Keratinocyte (primary cell): ENCODE measurements around the gene PPP1R2. TPM values are rescaled to one million over a fixed set of nuclear protein-coding genes. Genes with fewer than 3 reads are reported as not detected.

Experiments
- DNase-seq: peaks from one replicate; pipeline ENCODE4 v3.0.0-alpha.2; 2011; ENCODE audit warnings: low read depth, missing footprints, low spot score
- FAIRE-seq: peaks from 2 replicates; lab custom pipeline; 2011; peaks lifted over from hg19 to GRCh38; lab: Jason Lieb, UNC
- H2AFZ ChIP-seq: 2 replicates; pipeline ENCODE4 v1.6.0; 2012; ENCODE audit warnings: low read length, control low read depth, inconsistent platforms; ENCODE audit not compliant: control insufficient read depth
- H3K27ac ChIP-seq: 2 replicates; pipeline ENCODE4 v1.5.1; 2011; ENCODE audit warnings: low read length; ENCODE audit not compliant: control insufficient read depth, insufficient read depth
- H3K27me3 ChIP-seq: 3 replicates; pipeline ENCODE4 v1.6.0; 2011; ENCODE audit warnings: low read length; ENCODE audit not compliant: control insufficient read depth, insufficient read depth; ENCODE audit errors: extremely low read depth
- H3K36me3 ChIP-seq, 2 experiments: 2 replicates in 1 of 2; 3 replicates in 1 of 2; pipeline ENCODE4 v1.5.1; 2011; ENCODE audit warnings: low read length in 2 of 2, mild to moderate bottlenecking in 1 of 2; ENCODE audit not compliant: control insufficient read depth in 2 of 2, insufficient read depth in 2 of 2; ENCODE audit errors: extremely low read depth in 1 of 2
- H3K4me1 ChIP-seq: 3 replicates; pipeline ENCODE4 v1.5.1; 2011; ENCODE audit warnings: low read length; ENCODE audit not compliant: control insufficient read depth, insufficient read depth; ENCODE audit errors: extremely low read depth
- H3K4me2 ChIP-seq: 3 replicates; pipeline ENCODE4 v1.6.0; 2011; ENCODE audit warnings: low read depth, low read length; ENCODE audit not compliant: control insufficient read depth, insufficient read depth; ENCODE audit errors: extremely low read depth
- H3K4me3 ChIP-seq, 3 experiments: fragments of 200-600 bp in 1 of 3; sonication (generic) in 1 of 3; 2 replicates in 2 of 3; 3 replicates in 1 of 3; pipeline ENCODE4 v1.5.1; 2011 to 2016; ENCODE audit warnings: low read length in 3 of 3, mild to moderate bottlenecking in 3 of 3, control low read depth in 2 of 3, inconsistent platforms in 1 of 3, low read depth in 1 of 3, mixed read lengths in 1 of 3, mixed run types in 1 of 3, moderate library complexity in 1 of 3; ENCODE audit not compliant: control insufficient read depth in 2 of 3, insufficient read depth in 2 of 3; ENCODE audit errors: extremely low read depth in 1 of 3
- H3K79me2 ChIP-seq: 2 replicates; pipeline ENCODE4 v1.6.0; 2012; ENCODE audit warnings: low read length; ENCODE audit not compliant: control insufficient read depth, insufficient read depth
- H3K9ac ChIP-seq: 3 replicates; pipeline ENCODE4 v1.6.0; 2011; ENCODE audit warnings: low read length; ENCODE audit not compliant: control insufficient read depth, insufficient read depth; ENCODE audit errors: extremely low read depth
- H3K9me1 ChIP-seq: 3 replicates; pipeline ENCODE4 v1.6.0; 2011; ENCODE audit warnings: low read length; ENCODE audit not compliant: control insufficient read depth, insufficient read depth; ENCODE audit errors: extremely low read depth
- H3K9me3 ChIP-seq: 2 replicates; pipeline ENCODE4 v1.5.1; 2012; ENCODE audit warnings: low read depth, low read length; ENCODE audit not compliant: control insufficient read depth
- H4K20me1 ChIP-seq: 3 replicates; pipeline ENCODE4 v1.6.0; 2011; ENCODE audit warnings: low read length; ENCODE audit not compliant: control insufficient read depth, insufficient read depth; ENCODE audit errors: extremely low read depth
- EZH2 ChIP-seq: IDR thresholded peaks from one replicate; pipeline ENCODE4 v1.6.1; 2012; ENCODE audit warnings: inconsistent platforms, mild to moderate bottlenecking, low read length, moderate library complexity
- dilution Hi-C: fragments of 300-500 bp; cut with MboI; formaldehyde crosslinking; loops from one replicate; pipeline ENCODE4 v1.7.0; 2020; ENCODE audit warnings: low sequenced_read_pairs; ENCODE audit not compliant: extremely low pct_ligation_motif_present
- polyA plus RNA-seq, 5 experiments: library from polyadenylated mRNA; depleted of rRNA in 3 of 5; stranded (reverse) in 3 of 5; stranded (forward) in 1 of 5; unstranded in 1 of 5; fragments of >200 nt; gene quantifications; 1 replicate in 1 of 5; 2 replicates in 3 of 5; 3 replicates in 1 of 5; pipeline versions ENCODE4 v1.2.1 to v1.2.3, GENCODE V29; 2011 to 2012; ENCODE audit warnings: missing spikeins in 2 of 5, low read depth in 1 of 5, low replicate concordance in 1 of 5
- TF ChIP-seq, protein P1 (sequence below), 3 experiments: IDR thresholded peaks in 1 of 3; conservative IDR thresholded peaks in 1 of 3; optimal IDR thresholded peaks in 1 of 3; 2 replicates in 2 of 3; 3 replicates in 1 of 3; pipeline versions ENCODE3 to v1.5.1; 2011; ENCODE audit warnings: low read length in 3 of 3, mild to moderate bottlenecking in 3 of 3, moderate library complexity in 2 of 3, control low read depth in 1 of 3, inconsistent platforms in 1 of 3; ENCODE audit not compliant: insufficient read depth in 2 of 3; ENCODE audit errors: extremely low read depth in 1 of 3

PPP1R2 gene
- polyA plus RNA-seq, 1 donor (not counting 4 experiments of a cell fraction or from before 2014, with no cell fraction given), result 43.2 TPM

DNA sequence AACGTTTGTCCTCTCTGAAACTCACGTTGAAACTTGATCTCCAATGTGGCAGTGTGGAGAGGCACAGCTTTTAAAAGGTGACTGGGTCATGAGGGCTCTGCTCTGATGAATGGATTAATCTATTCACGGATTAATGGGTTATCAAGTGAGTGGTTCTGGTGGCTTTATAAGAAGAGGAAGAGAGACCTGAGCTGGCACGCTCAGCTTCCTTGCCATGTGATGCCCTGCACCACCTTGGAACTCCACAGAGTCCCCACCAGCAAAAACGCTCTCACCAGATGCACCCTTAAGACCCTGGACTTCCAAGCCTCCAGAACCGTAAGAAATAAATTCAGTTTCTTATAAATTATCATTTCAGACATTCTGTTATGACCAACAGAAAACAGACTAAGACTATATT is 2.6 kb downstream of the PPP1R2 start:
- no peaks in the 10 kb centered on the region for H3K9me3 ChIP-seq
- peaks cover 12% of the 10 kb centered on the region for H3K4me1 ChIP-seq
- peak overlapping the region; percentile 76 for H3K4me2 ChIP-seq
- no peak overlapping the region for H3K27ac ChIP-seq
- H3K36me3 ChIP-seq, result no peaks in the 10 kb centered on the region
- H3K9me1 ChIP-seq, result no peaks in the 10 kb centered on the region
- FAIRE-seq, result no peak
- dilution Hi-C loops, result no loop called here
- no peak overlapping the region for H2AFZ ChIP-seq
- no peak for DNase-seq
- H3K9ac ChIP-seq, result no peak overlapping the region
- H3K4me3 ChIP-seq, result no peak overlapping the region
- peaks cover 4% of the 10 kb centered on the region for H4K20me1 ChIP-seq
- H3K27me3 ChIP-seq, result no peaks in the 10 kb centered on the region
- TF ChIP-seq, protein P1, sequence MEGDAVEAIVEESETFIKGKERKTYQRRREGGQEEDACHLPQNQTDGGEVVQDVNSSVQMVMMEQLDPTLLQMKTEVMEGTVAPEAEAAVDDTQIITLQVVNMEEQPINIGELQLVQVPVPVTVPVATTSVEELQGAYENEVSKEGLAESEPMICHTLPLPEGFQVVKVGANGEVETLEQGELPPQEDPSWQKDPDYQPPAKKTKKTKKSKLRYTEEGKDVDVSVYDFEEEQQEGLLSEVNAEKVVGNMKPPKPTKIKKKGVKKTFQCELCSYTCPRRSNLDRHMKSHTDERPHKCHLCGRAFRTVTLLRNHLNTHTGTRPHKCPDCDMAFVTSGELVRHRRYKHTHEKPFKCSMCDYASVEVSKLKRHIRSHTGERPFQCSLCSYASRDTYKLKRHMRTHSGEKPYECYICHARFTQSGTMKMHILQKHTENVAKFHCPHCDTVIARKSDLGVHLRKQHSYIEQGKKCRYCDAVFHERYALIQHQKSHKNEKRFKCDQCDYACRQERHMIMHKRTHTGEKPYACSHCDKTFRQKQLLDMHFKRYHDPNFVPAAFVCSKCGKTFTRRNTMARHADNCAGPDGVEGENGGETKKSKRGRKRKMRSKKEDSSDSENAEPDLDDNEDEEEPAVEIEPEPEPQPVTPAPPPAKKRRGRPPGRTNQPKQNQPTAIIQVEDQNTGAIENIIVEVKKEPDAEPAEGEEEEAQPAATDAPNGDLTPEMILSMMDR (optimal IDR thresholded peaks at IDR 0.05 in 1 of 3, IDR thresholded peaks at IDR 0.05 in 1 of 3, conservative IDR thresholded peaks at IDR 0.05 in 1 of 3; ENCODE audit: extremely low read depth in 1 of 3, insufficient read depth in 2 of 3, low read length in 3 of 3), result no peak
- TF ChIP-seq EZH2, result no peak
- peaks cover 55% of the 10 kb centered on the region for H3K79me2 ChIP-seq

DNA sequence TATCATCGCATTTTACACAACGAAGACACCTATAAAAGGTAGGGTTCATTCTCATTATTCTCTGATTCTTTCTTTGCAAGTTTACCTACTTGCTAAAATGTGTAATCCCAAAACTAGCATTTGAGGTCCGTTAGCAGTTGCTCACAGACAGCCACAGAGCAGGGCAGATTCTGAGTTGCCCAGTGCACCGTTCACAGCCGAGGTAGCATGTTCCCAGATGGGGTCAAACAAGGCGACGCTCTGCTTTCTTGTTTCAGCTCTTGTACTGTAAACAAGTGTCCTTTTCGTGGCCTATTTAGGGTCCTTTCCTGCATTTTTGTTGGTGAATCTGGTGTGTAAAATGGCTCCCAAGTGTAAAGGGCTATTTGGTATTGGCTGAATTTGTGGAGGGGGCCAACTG is 3.1 kb downstream of the PPP1R2 start:
- Histone ChIP-seq H3K27ac (no peak overlapping the region), H3K4me1 (peaks cover 12% of the 10 kb centered on the region), H4K20me1 (peaks cover 4% of the 10 kb centered on the region), H3K4me2 (no peak overlapping the region), H3K79me2 (peaks cover 60% of the 10 kb centered on the region), H3K9ac (no peak overlapping the region), H2AFZ (no peak overlapping the region), H3K9me3 (no peaks in the 10 kb centered on the region), H3K27me3 (no peaks in the 10 kb centered on the region), H3K36me3 (no peaks in the 10 kb centered on the region), H3K4me3 (no peak overlapping the region), H3K9me1 (no peaks in the 10 kb centered on the region)
- no peak for DNase-seq
- TF ChIP-seq EZH2, result no peak
- TF ChIP-seq, protein P1 (optimal IDR thresholded peaks at IDR 0.05 in 1 of 3, IDR thresholded peaks at IDR 0.05 in 1 of 3, conservative IDR thresholded peaks at IDR 0.05 in 1 of 3; ENCODE audit: extremely low read depth in 1 of 3, insufficient read depth in 2 of 3, low read length in 3 of 3), result no peak
- dilution Hi-C loops, result no loop called here
- no peak for FAIRE-seq
